ENCODE results near the gene TMEM14B. TPM values are rescaled to one million over a fixed set of nuclear protein-coding genes. Genes with fewer than 3 reads are reported as not detected.
A peak's percentile ranks its signal among the peaks of the same experiment; 100 is the strongest.

Gene TMEM14B
- total RNA-seq, 2 experiments from 2014 or later, result 71.3 to 82.9 TPM

DNA sequence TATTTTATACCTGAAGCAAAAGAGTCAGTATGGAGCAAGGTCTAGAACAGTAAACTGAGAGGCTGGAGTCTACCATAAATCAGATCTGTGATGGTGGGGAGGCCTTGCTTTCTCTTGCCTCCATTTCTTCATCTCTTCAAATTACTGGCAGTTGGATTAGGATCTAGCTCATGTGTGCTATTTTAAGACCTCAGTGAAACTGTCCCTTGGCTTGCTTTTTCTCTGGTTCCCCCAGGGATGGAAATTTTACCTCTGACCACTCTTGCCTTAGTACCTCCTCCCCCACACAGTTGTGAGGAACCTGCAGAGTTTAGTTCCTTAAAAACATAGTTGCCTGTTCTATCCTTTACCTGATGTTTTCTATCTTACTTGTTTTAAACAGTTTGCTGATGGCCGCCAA, 8.5 kb downstream of the TMEM14B start:
- CTCF ChIA-PET, result no interaction called here
- DNase-seq, result no peak
- Mint-ChIP-seq H3K27me3 (no peaks in the 10 kb centered on the region), H3K4me1 (peaks cover 32% of the 10 kb centered on the region), H3K4me3 (no peak overlapping the region), H3K27ac (no peak overlapping the region), H3K36me3 (peaks cover 61% of the 10 kb centered on the region), H3K9me3 (ENCODE audit: low read depth) (no peaks in the 10 kb centered on the region)
- ATAC-seq, result no peak

DNA sequence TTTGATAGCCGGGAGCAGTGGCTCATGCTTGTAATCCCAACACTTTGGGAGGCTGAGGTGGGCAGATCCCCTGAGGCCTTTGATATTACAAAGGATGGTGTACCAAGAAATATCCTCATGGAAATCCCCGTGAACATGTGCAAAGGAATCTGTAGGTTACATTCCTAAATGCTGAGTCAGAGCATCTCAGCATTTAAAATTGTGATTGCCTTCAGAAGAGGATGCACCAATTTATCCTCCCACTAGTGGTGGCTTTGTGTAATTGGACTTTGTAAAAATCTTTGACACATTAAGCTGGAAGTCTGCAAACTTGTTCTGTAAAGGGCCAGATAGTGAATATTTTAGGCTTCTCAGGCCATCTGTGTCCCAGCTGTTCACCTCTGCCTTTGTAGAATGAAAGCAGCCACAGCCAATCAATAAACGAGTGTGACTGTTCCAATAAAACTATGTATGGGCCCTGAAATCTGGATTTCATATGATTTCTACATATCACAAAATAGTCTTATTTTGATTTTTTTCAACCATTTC, 11.8 kb downstream of the TMEM14B start:
- peaks cover 51% of the 10 kb centered on the region for H3K36me3 Mint-ChIP-seq
- H3K9me3 Mint-ChIP-seq (ENCODE audit: low read depth), result no peaks in the 10 kb centered on the region
- peaks cover 20% of the 10 kb centered on the region for H3K4me1 Mint-ChIP-seq
- DNase-seq (no peak), ATAC-seq (peak; percentile 51)
- no peak overlapping the region for H3K4me3 Mint-ChIP-seq
- no peaks in the 10 kb centered on the region for H3K27me3 Mint-ChIP-seq
- H3K27ac Mint-ChIP-seq, result no peak overlapping the region
- CTCF ChIA-PET, result interaction anchor here (0.7 to 3.1 kb wide), 6 partner anchors 11 to 281 kb away, joined by 3 to 8 read pairs (median 4); partner anchors contain the start of gene PAK1IP1

DNA sequence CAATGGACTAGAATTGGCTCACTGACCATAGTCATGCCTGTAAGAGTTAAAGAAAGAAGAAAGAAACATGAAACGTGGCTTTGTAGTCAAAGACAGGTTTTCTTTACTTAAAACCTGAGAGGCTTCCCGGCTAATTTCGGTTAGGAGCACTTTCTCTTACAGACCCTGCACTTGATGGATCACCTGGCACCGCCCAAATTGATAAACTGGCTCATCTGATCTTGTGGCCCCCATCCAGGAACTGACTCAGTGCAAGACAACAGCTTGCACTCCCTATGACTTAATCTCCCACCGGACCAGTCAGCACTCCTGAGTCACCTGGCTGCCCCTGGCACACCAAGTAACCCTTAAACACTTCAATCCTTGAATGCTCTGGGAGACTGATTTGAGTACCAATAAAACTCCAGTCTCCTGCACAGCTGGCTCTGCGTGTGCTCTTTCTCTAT, 12.3 kb downstream of the TMEM14B start:
- H3K36me3 Mint-ChIP-seq, result peaks cover 46% of the 10 kb centered on the region
- ATAC-seq, result no peak
- H3K27ac Mint-ChIP-seq, result no peak overlapping the region
- no peak overlapping the region for H3K4me3 Mint-ChIP-seq
- no peaks in the 10 kb centered on the region for H3K27me3 Mint-ChIP-seq
- DNase-seq, result no peak
- peaks cover 17% of the 10 kb centered on the region for H3K4me1 Mint-ChIP-seq
- H3K9me3 Mint-ChIP-seq (ENCODE audit: low read depth), result no peaks in the 10 kb centered on the region
- CTCF ChIA-PET, result interaction anchor here (0.7 to 3.1 kb wide), 5 partner anchors 11 to 281 kb away, joined by 3 to 8 read pairs (median 5); partner anchors contain the start of gene PAK1IP1

DNA sequence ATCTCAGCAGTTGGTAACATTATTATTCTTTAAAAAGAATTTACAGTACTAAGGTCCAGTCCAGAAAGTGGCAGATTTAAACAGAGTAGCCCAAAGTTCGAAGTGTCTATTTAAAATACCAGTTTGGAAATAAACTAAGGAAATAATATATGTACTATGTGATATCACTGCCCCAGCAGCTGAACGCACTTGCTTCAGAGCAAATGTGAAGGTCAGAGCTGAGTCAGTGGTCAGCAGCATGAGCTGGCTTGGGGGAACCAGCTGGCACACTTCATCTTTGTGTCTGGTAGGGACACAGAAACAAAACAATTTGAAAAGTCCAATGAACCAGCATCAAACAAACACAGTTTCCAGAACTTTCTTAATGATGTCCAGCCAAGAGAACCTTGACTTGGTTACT, 15.4 kb downstream of the TMEM14B start:
- H3K4me3 Mint-ChIP-seq, result no peak overlapping the region
- H3K4me1 Mint-ChIP-seq, result peaks cover 14% of the 10 kb centered on the region
- no peak overlapping the region for H3K27ac Mint-ChIP-seq
- H3K36me3 Mint-ChIP-seq, result peaks cover 25% of the 10 kb centered on the region
- no peak for DNase-seq
- CTCF ChIA-PET, result interaction anchor here (1.4 kb wide), 1 partner anchor 15 kb away, joined by 4 read pairs; the partner anchor contains the start of gene TMEM14B
- ATAC-seq, result no peak
- H3K27me3 Mint-ChIP-seq, result no peaks in the 10 kb centered on the region
- H3K9me3 Mint-ChIP-seq (ENCODE audit: low read depth), result no peaks in the 10 kb centered on the region

DNA sequence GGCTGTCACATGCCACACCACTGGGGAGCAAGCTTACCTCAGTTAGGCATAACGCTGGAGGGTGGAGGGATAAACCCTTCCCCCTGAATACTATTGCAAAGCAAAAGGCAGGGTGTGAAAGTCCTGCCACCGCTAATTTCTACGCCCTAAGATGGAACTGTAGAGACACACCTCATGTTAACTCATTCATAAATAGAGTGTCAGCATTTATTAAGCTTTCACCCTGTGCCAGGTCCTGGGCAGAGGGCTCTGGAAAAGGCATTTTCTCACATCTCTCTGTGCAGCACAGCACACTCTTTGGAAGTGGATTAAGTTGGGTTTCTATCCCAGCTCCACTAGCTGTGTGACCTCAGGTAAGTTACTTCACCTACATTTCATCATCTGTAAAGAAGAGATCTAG, 21.8 kb downstream of the TMEM14B start:
- H3K4me3 Mint-ChIP-seq, result no peak overlapping the region
- H3K4me1 Mint-ChIP-seq, result no peaks in the 10 kb centered on the region
- H3K9me3 Mint-ChIP-seq (ENCODE audit: low read depth), result no peaks in the 10 kb centered on the region
- peaks cover 3% of the 10 kb centered on the region for H3K36me3 Mint-ChIP-seq
- CTCF ChIA-PET, result no interaction called here
- ATAC-seq (no peak), DNase-seq (no peak)
- H3K27me3 Mint-ChIP-seq, result no peaks in the 10 kb centered on the region
- no peak overlapping the region for H3K27ac Mint-ChIP-seq

DNA sequence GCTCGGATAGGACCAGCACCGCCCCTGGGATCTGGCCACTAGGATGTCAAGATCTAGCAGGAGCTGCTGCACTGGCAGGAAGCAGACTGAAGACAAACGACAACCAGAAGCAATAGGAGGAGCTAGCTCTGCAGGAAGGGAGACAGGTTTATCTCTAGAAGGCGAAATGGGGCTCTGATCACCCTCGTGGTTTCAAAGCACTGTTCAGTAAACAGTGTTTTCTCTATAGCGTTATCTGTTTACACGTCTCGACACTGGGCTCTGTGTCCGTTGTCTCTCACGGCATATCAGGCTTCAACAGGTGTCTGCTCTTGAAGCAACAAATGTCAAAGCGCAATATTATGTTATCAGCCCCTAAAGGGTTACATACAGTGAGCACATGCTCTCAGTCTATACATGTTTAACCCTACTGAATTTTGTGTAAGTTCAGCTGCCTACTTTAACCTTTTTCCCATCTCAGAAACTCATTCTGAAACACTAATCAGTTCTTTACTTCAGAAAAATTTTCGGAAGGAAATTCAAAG, 23.8 kb downstream of the TMEM14B start:
- no peak overlapping the region for H3K27ac Mint-ChIP-seq
- peaks cover 8% of the 10 kb centered on the region for H3K36me3 Mint-ChIP-seq
- no peak overlapping the region for H3K4me3 Mint-ChIP-seq
- no peak for ATAC-seq
- CTCF ChIA-PET, result no interaction called here
- DNase-seq, result no peak
- no peaks in the 10 kb centered on the region for H3K27me3 Mint-ChIP-seq
- H3K4me1 Mint-ChIP-seq, result no peaks in the 10 kb centered on the region
- H3K9me3 Mint-ChIP-seq (ENCODE audit: low read depth), result no peaks in the 10 kb centered on the region

DNA sequence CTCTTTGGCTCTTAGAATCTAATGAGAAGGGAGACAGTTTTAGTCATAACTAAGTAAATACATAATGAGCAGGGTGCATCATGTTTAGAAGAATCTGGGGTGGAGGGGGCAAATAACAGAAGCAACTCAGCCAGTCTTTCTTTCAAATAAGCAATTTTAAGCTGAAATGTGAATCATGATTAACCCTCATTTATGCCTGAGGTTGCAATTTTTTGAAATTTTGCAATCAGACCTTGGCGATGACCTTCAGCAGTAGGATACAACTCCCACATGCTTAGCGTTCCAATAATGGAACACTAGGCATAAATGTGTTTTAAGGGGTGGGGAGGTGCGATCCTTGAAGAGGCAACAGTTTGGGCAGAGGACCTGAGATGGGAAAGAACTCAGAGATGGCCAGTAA, 30.6 kb downstream of the TMEM14B start:
- CTCF ChIA-PET, result interaction anchor here (1.1 kb wide), 1 partner anchor 55 kb away, joined by 3 read pairs; the partner anchor contains the start of gene TMEM14C
- Mint-ChIP-seq H3K27me3 (no peaks in the 10 kb centered on the region), H3K4me1 (peaks cover 8% of the 10 kb centered on the region), H3K36me3 (peaks cover 11% of the 10 kb centered on the region), H3K27ac (no peak overlapping the region), H3K4me3 (no peak overlapping the region), H3K9me3 (ENCODE audit: low read depth) (no peaks in the 10 kb centered on the region)
- DNase-seq, result no peak
- ATAC-seq, result no peak

DNA sequence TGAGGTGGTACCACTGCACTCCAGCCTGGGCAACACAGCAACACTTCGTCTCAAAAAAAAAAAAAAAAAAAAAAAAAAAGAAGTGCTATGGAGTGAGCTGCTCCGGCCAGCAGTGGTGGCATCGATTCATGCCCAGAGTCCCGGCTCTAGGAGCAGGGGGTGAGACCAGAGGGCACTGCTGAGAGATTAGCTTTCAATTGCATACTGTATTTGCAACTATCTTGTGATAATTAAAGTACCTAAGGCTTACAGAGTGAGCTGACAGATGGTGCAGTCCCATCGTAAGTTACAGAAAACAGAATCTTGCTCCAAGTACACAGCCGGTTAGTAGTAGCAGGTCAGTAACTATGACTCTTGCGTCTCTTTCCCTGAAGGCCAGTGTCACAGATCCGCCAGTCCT, 31.5 kb downstream of the TMEM14B start:
- Mint-ChIP-seq H3K27me3 (no peaks in the 10 kb centered on the region), H3K36me3 (peaks cover 13% of the 10 kb centered on the region), H3K4me1 (peaks cover 8% of the 10 kb centered on the region), H3K4me3 (no peak overlapping the region), H3K27ac (no peak overlapping the region), H3K9me3 (ENCODE audit: low read depth) (no peaks in the 10 kb centered on the region)
- ATAC-seq (no peak), DNase-seq (no peak)
- CTCF ChIA-PET, result interaction anchor here (1.0 to 1.1 kb wide), 2 partner anchors 22 to 56 kb away, joined by 3 read pairs; partner anchors contain the start of gene TMEM14C

DNA sequence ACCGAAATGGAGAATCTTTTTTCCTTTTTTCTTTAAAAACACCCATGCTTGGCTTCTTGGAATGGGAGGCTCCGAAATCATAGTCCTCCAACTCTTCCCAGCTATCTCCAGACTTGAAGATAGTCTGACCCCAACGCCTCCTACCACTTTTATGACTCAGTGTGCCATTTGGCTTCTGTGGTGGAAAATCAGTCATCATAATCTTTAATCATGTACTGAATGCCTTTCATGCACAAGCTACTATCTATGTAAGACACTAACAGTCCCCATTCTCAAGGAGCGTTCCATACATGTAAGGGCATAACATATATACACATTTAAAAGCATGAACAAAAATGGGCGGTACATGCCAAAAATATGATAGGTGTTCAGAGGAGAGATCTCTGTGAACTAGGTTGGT, 44.1 kb downstream of the TMEM14B start:
- CTCF ChIA-PET, result no interaction called here
- Mint-ChIP-seq H3K9me3 (ENCODE audit: low read depth) (no peaks in the 10 kb centered on the region), H3K4me3 (no peak overlapping the region)

DNA sequence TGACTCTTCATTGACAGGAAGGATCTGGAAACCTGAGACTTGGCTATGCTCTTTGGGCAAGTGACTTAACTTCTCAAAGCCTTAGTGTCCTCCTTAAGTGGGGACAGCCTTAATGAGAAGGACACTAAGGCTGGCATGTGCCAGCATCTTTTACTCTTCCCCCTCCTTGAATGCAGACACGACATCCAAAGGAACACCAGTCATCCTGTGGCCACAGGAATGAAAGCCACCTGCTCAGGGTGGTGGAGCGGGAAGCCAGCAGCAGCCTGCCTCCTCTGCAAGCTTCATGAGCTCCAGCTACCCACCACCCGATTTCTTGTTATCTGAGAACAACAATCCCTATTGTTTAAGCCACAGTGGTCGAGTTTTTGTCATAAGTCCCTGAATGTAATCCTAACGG, 44.5 kb downstream of the TMEM14B start:
- CTCF ChIA-PET, result interaction anchor here (1.0 to 1.8 kb wide), 2 partner anchors 9 to 10 kb away, joined by 3 to 6 read pairs; no protein-coding TSS in a partner anchor
- Mint-ChIP-seq H3K36me3 (peaks cover 4% of the 10 kb centered on the region), H3K9me3 (ENCODE audit: low read depth) (no peaks in the 10 kb centered on the region), H3K4me1 (no peaks in the 10 kb centered on the region), H3K27ac (no peak overlapping the region), H3K27me3 (no peaks in the 10 kb centered on the region), H3K4me3 (no peak overlapping the region)
- DNase-seq (no peak), ATAC-seq (no peak)

More for the DNA sequence above, 44.1 kb downstream of the TMEM14B start:
- Mint-ChIP-seq H3K4me1 (no peaks in the 10 kb centered on the region), H3K27ac (no peak overlapping the region), H3K36me3 (peaks cover 5% of the 10 kb centered on the region), H3K27me3 (no peaks in the 10 kb centered on the region)
- ATAC-seq, result no peak
- DNase-seq, result no peak

DNA sequence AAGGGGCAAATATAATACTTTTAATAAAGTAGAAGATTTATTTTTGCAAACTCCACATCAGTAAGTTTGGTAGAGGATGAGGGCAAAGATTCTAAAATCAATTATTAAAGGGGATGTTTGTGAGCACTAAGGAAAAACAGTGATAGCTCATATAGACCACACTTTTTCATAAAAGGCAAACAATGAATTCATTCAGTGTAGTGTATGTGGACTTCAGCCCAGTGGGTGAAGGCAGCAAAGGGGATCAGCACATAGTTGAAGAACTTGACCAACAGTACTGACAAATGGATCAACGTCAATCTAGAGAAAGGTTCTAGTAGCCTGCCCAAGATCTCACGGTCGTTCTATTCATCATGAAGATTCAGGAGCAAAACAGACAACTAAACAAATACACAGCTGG, 45.4 kb downstream of the TMEM14B start:
- Mint-ChIP-seq H3K27ac (no peak overlapping the region), H3K4me3 (no peak overlapping the region), H3K9me3 (ENCODE audit: low read depth) (no peaks in the 10 kb centered on the region), H3K36me3 (peaks cover 3% of the 10 kb centered on the region), H3K27me3 (no peaks in the 10 kb centered on the region), H3K4me1 (no peaks in the 10 kb centered on the region)
- ATAC-seq (no peak), DNase-seq (no peak)
- CTCF ChIA-PET, result interaction anchor here (0.7 to 1.8 kb wide), 4 partner anchors 8 to 315 kb away, joined by 3 to 6 read pairs (median 4); no protein-coding TSS in a partner anchor

DNA sequence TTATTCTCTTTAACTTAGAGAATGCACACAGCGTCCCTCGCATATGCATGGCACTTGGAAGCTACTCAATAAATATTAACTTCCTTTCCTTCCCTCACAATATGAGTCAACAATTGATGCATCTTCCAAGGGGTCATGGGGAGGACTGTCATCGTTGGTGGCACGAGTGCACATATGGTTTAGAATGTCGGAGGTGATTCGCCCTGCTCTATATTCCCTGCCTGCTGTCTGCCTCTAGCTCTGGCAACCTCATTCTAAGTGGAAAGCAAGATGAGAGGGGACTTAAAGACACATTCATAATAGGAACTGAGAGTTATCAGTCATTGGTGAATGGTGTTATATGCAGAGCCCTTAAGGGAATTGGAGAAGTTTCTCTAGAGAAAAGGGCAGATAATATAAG, 46.1 kb downstream of the TMEM14B start:
- no peak overlapping the region for H3K4me3 Mint-ChIP-seq
- H3K27me3 Mint-ChIP-seq, result no peaks in the 10 kb centered on the region
- CTCF ChIA-PET, result interaction anchor here (0.7 to 1.8 kb wide), 3 partner anchors 8 to 315 kb away, joined by 3 to 6 read pairs (median 4); no protein-coding TSS in a partner anchor
- no peak for ATAC-seq
- peaks cover 3% of the 10 kb centered on the region for H3K36me3 Mint-ChIP-seq
- no peak for DNase-seq
- H3K9me3 Mint-ChIP-seq (ENCODE audit: low read depth), result no peaks in the 10 kb centered on the region
- no peaks in the 10 kb centered on the region for H3K4me1 Mint-ChIP-seq
- H3K27ac Mint-ChIP-seq, result no peak overlapping the region

DNA sequence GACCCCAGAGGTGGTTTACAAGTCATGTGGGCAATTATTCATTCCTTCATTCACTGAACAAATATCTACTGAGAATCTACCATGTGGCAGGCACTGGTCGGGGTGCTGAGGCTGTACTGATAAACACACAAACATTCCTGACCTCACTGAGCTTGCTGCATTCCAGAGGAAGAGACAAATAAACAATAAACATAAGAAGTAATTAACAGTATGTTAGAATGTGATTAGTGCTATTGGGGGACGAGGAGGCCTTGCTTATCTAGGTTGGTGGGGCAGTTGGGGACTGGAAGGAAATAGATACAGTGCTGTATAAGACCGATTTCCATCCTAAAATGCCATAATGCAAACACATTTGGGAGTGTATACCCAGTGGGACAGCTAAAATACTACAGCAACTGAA, 46.6 kb downstream of the TMEM14B start:
- CTCF ChIA-PET, result interaction anchor here (1.3 to 2.2 kb wide), 3 partner anchors 8 to 160 kb away, joined by 4 to 6 read pairs (median 4); no protein-coding TSS in a partner anchor
- Mint-ChIP-seq H3K4me3 (no peak overlapping the region), H3K27ac (no peak overlapping the region), H3K27me3 (no peaks in the 10 kb centered on the region), H3K4me1 (no peaks in the 10 kb centered on the region), H3K36me3 (peaks cover 3% of the 10 kb centered on the region), H3K9me3 (ENCODE audit: low read depth) (no peaks in the 10 kb centered on the region)
- DNase-seq (no peak), ATAC-seq (no peak)

DNA sequence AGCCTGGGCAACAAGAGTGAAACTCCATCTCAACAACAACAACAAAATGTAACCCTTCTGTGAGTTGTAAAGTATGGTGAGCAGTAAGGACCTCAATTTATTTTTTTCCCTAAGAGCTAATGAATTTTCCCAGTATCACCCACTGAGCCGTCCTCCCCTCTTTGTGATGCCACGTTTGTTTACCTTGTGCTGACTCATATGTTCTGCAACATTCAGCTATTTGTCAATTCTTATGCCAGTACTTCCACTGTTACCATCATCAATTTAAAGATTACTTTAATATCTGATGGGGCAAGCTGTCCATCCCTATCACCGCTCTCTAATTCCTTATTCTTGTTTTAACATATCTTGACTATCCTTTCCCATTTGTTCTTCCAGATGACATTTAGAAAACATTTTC, 53.2 kb downstream of the TMEM14B start:
- Mint-ChIP-seq H3K36me3 (no peaks in the 10 kb centered on the region), H3K4me1 (peaks cover 2% of the 10 kb centered on the region), H3K9me3 (ENCODE audit: low read depth) (no peaks in the 10 kb centered on the region), H3K4me3 (no peak overlapping the region), H3K27ac (no peak overlapping the region), H3K27me3 (no peaks in the 10 kb centered on the region)
- CTCF ChIA-PET, result interaction anchor here (0.6 to 3.5 kb wide), 6 partner anchors 8 to 679 kb away, joined by 3 to 50 read pairs (median 3); no protein-coding TSS in a partner anchor
- DNase-seq (no peak), ATAC-seq (no peak)

All from activated CD8-positive, alpha-beta memory T cell treated with anti-CD3 and anti-CD28 coated beads, Interleukin-2, amount 10 ng/mL, durations not matched to agents 7 days and 5 days (primary cell).